Measurements from ENCODE around the gene DBT. TPM values are rescaled to one million over a fixed set of nuclear protein-coding genes. Genes with fewer than 3 reads are reported as not detected.

Gene DBT
- total and polyA plus RNA-seq, 2 of the 13 experiments (the other 11 are each of a cell fraction or from before 2014, with no cell fraction given), result 3.3 to 10.2 TPM

GRCh38 chr1:100265931-100266740 lies 16.5 kb upstream of the DBT start, which contains the start of gene RTCA (continued):
- no peak for TF ChIP-seq REST (IDR thresholded peaks at IDR 0.05; ENCODE audit: borderline replicate concordance in 1 of 2, low read depth in 1 of 2, low read length in 2 of 2)
- no peak for TF ChIP-seq ZNF576 (CRISPR knock-in tag; IDR thresholded peaks at IDR 0.05)
- TF ChIP-seq SNRNP70 (IDR thresholded peaks at IDR 0.05; ENCODE audit: low read depth, low read length), result no peak
- TF ChIP-seq ZNF878 (CRISPR knock-in tag; IDR thresholded peaks at IDR 0.05), result no peak
- no peak for TF ChIP-seq DMTF1 (CRISPR knock-in tag; IDR thresholded peaks at IDR 0.05)
- no peak for TF ChIP-seq ZNF841 (CRISPR knock-in tag; IDR thresholded peaks at IDR 0.05; ENCODE audit: borderline replicate concordance)
- TF ChIP-seq THYN1 (CRISPR knock-in tag; IDR thresholded peaks at IDR 0.05; ENCODE audit: borderline replicate concordance, low read depth), result no peak
- TF ChIP-seq ZBTB37 (CRISPR knock-in tag; IDR thresholded peaks at IDR 0.05), result no peak
- no peak for TF ChIP-seq ZMYM3 (CRISPR knock-in tag; IDR thresholded peaks at IDR 0.05)
- TF ChIP-seq ZNF790 (CRISPR knock-in tag; IDR thresholded peaks at IDR 0.05; ENCODE audit: borderline replicate concordance), result no peak
- TF ChIP-seq CHD4 (IDR thresholded peaks at IDR 0.05; ENCODE audit: borderline replicate concordance, low read length), result no peak
- no peak for TF ChIP-seq TSC22D2 (CRISPR knock-in tag; IDR thresholded peaks at IDR 0.05; ENCODE audit: borderline replicate concordance)
- TF ChIP-seq MEF2D (CRISPR knock-in tag; IDR thresholded peaks at IDR 0.05), result peak; percentile 44; the same call in 1 of the 2 replicates
- TF ChIP-seq ZNF547 (CRISPR knock-in tag; IDR thresholded peaks at IDR 0.05), result 0 out of 2 replicates have a peak, but pooled peaks have one; percentile 43
- TF ChIP-seq ATM (IDR thresholded peaks at IDR 0.05; ENCODE audit: borderline replicate concordance), result no peak
- TF ChIP-seq ZNF383 (CRISPR knock-in tag; IDR thresholded peaks at IDR 0.05; ENCODE audit: borderline replicate concordance), result no peak
- TF ChIP-seq MIXL1 (CRISPR knock-in tag; IDR thresholded peaks at IDR 0.05), result no peak
- no peak for TF ChIP-seq TARDBP (CRISPR knock-in tag; IDR thresholded peaks at IDR 0.05)
- no peak for TF ChIP-seq FUBP1 (CRISPR knock-in tag; IDR thresholded peaks at IDR 0.05; ENCODE audit: borderline replicate concordance)
